GM23338 (cell line): ENCODE measurements around the gene RAB17. TPM values are rescaled to one million over a fixed set of nuclear protein-coding genes. Genes with fewer than 3 reads are reported as not detected.

ENCODE experiments used
- ATAC-seq: fragments of 200-7000 bp; cut with Tn5 transposase; 3 replicates; pipeline ENCODE4 v1.9.1; 2020
- DNase-seq: peaks from one replicate; pipeline ENCODE4 v3.0.0-alpha.2; 2015; ENCODE audit warnings: low spot score
- H2AFZ ChIP-seq: fragments of 200-600 bp; sonication (generic); 2 replicates; pipeline ENCODE4 v1.8.0; 2016; ENCODE audit warnings: antibody characterized with exemption, mild to moderate bottlenecking, moderate library complexity
- H3F3A ChIP-seq: fragments of 200-600 bp; sonication (generic); replicated peaks from 2 replicates; pipeline ENCODE4 v1.8.0; 2017; ENCODE audit warnings: antibody characterized with exemption, mixed run types, low read depth
- H3K27ac ChIP-seq: fragments of 200-600 bp; sonication (generic); 2 replicates; pipeline ENCODE4 v1.6.1; 2016; ENCODE audit warnings: low read depth
- H3K27me3 ChIP-seq: fragments of 200-600 bp; sonication (generic); 2 replicates; pipeline ENCODE4 v1.8.0; 2016; ENCODE audit warnings: mild to moderate bottlenecking, mixed run types, moderate library complexity; ENCODE audit not compliant: insufficient read depth
- H3K36me3 ChIP-seq: fragments of 200-600 bp; sonication (generic); 2 replicates; pipeline ENCODE4 v1.8.0; 2016; ENCODE audit warnings: mild to moderate bottlenecking; ENCODE audit not compliant: insufficient read depth
- H3K4me1 ChIP-seq: fragments of 200-600 bp; sonication (generic); 2 replicates; pipeline ENCODE4 v1.8.0; 2016; ENCODE audit warnings: mild to moderate bottlenecking, moderate library complexity; ENCODE audit not compliant: insufficient read depth
- H3K4me2 ChIP-seq: fragments of 200-600 bp; sonication (generic); 2 replicates; pipeline ENCODE4 v1.7.1; 2017; ENCODE audit warnings: mixed run types
- H3K4me3 ChIP-seq: fragments of 200-600 bp; sonication (generic); 2 replicates; pipeline ENCODE4 v1.6.1; 2016; ENCODE audit warnings: mixed run types
- H3K79me2 ChIP-seq: fragments of 200-600 bp; sonication (generic); replicated peaks from 2 replicates; pipeline ENCODE4 v1.8.0; 2017; ENCODE audit warnings: mild to moderate bottlenecking; ENCODE audit not compliant: insufficient read depth
- H3K9me2 ChIP-seq: fragments of 200-600 bp; sonication (generic); 2 replicates; pipeline ENCODE4 v1.8.0; 2017; ENCODE audit not compliant: insufficient read depth
- H4K20me1 ChIP-seq: fragments of 200-600 bp; sonication (generic); replicated peaks from 2 replicates; pipeline ENCODE4 v1.8.0; 2017; ENCODE audit warnings: mild to moderate bottlenecking; ENCODE audit not compliant: insufficient read depth
- H3K27ac Mint-ChIP-seq: 2 replicates; pipeline ENCODE4 v1.8.0; 2020; ENCODE audit warnings: inconsistent platforms, mild to moderate bottlenecking, moderate library complexity, mixed read lengths
- H3K27me3 Mint-ChIP-seq: 3 replicates; pipeline ENCODE4 v1.8.0; 2022; ENCODE audit warnings: low read depth, mild to moderate bottlenecking, moderate library complexity, mixed read lengths, inconsistent platforms; ENCODE audit not compliant: insufficient read depth, poor library complexity
- H3K36me3 Mint-ChIP-seq: 3 replicates; pipeline ENCODE4 v1.8.0; 2021; ENCODE audit warnings: low read depth, mild to moderate bottlenecking, inconsistent platforms, moderate library complexity, mixed read lengths
- H3K4me1 Mint-ChIP-seq: 3 replicates; pipeline ENCODE4 v1.8.0; 2020; ENCODE audit warnings: mild to moderate bottlenecking, inconsistent platforms, mixed read lengths
- H3K4me3 Mint-ChIP-seq: 3 replicates; pipeline ENCODE4 v1.8.0; 2021; ENCODE audit warnings: moderate library complexity, mild to moderate bottlenecking, inconsistent platforms, mixed read lengths
- H3K9me3 Mint-ChIP-seq: 3 replicates; pipeline ENCODE4 v1.8.0; 2020; ENCODE audit warnings: moderate library complexity, mild to moderate bottlenecking, inconsistent platforms, mixed read lengths
- EZH2 ChIP-seq: fragments of 200-600 bp; sonication (generic); IDR thresholded peaks from one replicate; pipeline ENCODE4 v1.8.0; 2017; ENCODE audit warnings: antibody characterized with exemption, mild to moderate bottlenecking, low read depth; ENCODE audit not compliant: unreplicated experiment
- STAT1 ChIP-seq: IDR thresholded peaks from one replicate; pipeline ENCODE4 v1.6.1; 2016; ENCODE audit warnings: antibody characterized with exemption; ENCODE audit not compliant: unreplicated experiment
- polyA plus RNA-seq: library from polyadenylated mRNA; unstranded; fragments of >200 nt; fragmentation: Nextera tagmentation; extraction: Ambion mirVana; gene quantifications from 2 replicates; pipeline ENCODE4 v1.2.1, GENCODE V29; 2016
- total RNA-seq: library from RNA; depleted of rRNA; stranded (reverse); fragments of >200 nt; shearing (Covaris generic); gene quantifications from 2 replicates; pipeline ENCODE4 v1.2.3, GENCODE V29; 2014
- TF ChIP-seq, protein P1 (sequence below): IDR thresholded peaks from 2 replicates; pipeline ENCODE4 v1.6.1; 2016; ENCODE audit warnings: antibody characterized with exemption
- TF ChIP-seq, protein P2 (sequence below): IDR thresholded peaks from one replicate; pipeline ENCODE4 v1.6.1; 2018; ENCODE audit warnings: antibody characterized with exemption; ENCODE audit not compliant: unreplicated experiment
- TF ChIP-seq, protein P3 (sequence below), 2 experiments: fragments of 200-600 bp in 1 of 2; sonication (generic) in 1 of 2; conservative IDR thresholded peaks; 2 replicates each; pipeline versions ENCODE4 v1.5.1 to v1.6.1; 2016 to 2017; ENCODE audit warnings: antibody characterized with exemption in 2 of 2, low read depth in 2 of 2, mild to moderate bottlenecking in 2 of 2, moderate library complexity in 1 of 2

RAB17 gene
- total and polyA plus RNA-seq, 2 experiments from 2014 or later, result 22.4 to 26.9 TPM

DNA sequence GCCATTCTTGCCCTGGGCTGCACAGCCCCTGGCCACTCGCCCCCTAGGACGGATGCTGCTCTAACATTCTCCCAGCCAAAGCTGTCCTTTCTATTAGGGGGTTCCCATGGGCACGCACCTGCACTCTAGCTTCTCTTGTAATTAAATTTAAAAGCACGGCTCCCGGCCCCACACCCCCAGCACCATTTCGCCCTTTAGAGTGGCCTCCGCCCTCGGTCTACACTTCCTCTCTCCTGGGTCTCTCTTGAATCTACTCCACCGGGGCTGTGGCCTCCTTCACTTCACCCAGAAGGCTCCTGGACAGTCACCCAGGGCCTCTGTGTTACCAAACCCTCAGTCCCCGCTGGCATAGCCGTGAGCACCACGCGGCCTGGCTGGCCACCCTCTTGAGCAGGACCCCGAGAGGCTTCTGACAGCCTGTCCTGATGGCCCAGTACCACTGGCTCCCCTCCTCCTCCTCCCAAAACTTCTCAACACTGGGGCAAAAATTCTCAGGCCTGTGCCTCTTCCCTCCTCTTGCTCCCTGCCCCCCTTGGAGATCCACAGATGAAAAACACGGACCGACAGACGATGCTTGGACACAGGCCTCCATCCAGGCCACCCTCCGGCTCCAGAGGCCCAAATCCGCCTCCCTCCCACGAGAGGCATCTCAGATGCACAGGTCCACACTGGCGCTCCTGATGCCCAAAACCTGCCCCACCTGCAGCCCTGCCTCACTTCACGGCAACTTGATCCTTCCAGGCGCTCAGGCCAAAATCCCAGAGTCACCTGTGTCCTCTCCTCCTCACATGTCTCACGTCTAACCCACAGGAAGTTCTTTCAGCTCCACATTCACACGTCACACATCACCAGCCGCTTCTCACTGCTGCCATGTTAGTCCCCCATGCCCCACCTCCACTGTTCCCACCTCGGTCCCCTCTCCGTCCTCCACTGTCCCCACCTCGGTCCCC is 6.9 kb upstream of the RAB17 start:
- Histone ChIP-seq H3K4me3 (no peak overlapping the region), H3K9me2 (no peaks in the 10 kb centered on the region), H3K36me3 (no peaks in the 10 kb centered on the region), H3F3A (0 out of 2 replicates have a peak, but pooled peaks cover 11% of the 10 kb centered on the region), H3K27me3 (no peaks in the 10 kb centered on the region), H3K4me1 (peaks cover 35% of the 10 kb centered on the region), H4K20me1 (no peaks in the 10 kb centered on the region), H3K4me2 (no peak overlapping the region; the same call in 1 of the 2 replicates), H3K27ac (no peak overlapping the region), H3K79me2 (no peaks in the 10 kb centered on the region), H2AFZ (no peak overlapping the region; the same call in 1 of the 2 replicates)
- H3K4me3 Mint-ChIP-seq, result no peak overlapping the region
- peaks cover 73% of the 10 kb centered on the region for H3K4me1 Mint-ChIP-seq
- ATAC-seq (no peak), DNase-seq (no peak)
- H3K9me3 Mint-ChIP-seq, result no peaks in the 10 kb centered on the region; the same call in 2 of the 3 replicates
- no peak overlapping the region for H3K27ac Mint-ChIP-seq
- H3K36me3 Mint-ChIP-seq, result peaks cover 3% of the 10 kb centered on the region; the same call in 1 of the 3 replicates
- H3K27me3 Mint-ChIP-seq, result peaks cover 19% of the 10 kb centered on the region
- TF ChIP-seq STAT1 (no peak), EZH2 (no peak)
- TF ChIP-seq, protein P1, sequence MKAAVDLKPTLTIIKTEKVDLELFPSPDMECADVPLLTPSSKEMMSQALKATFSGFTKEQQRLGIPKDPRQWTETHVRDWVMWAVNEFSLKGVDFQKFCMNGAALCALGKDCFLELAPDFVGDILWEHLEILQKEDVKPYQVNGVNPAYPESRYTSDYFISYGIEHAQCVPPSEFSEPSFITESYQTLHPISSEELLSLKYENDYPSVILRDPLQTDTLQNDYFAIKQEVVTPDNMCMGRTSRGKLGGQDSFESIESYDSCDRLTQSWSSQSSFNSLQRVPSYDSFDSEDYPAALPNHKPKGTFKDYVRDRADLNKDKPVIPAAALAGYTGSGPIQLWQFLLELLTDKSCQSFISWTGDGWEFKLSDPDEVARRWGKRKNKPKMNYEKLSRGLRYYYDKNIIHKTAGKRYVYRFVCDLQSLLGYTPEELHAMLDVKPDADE, result no peak
- TF ChIP-seq, protein P2, sequence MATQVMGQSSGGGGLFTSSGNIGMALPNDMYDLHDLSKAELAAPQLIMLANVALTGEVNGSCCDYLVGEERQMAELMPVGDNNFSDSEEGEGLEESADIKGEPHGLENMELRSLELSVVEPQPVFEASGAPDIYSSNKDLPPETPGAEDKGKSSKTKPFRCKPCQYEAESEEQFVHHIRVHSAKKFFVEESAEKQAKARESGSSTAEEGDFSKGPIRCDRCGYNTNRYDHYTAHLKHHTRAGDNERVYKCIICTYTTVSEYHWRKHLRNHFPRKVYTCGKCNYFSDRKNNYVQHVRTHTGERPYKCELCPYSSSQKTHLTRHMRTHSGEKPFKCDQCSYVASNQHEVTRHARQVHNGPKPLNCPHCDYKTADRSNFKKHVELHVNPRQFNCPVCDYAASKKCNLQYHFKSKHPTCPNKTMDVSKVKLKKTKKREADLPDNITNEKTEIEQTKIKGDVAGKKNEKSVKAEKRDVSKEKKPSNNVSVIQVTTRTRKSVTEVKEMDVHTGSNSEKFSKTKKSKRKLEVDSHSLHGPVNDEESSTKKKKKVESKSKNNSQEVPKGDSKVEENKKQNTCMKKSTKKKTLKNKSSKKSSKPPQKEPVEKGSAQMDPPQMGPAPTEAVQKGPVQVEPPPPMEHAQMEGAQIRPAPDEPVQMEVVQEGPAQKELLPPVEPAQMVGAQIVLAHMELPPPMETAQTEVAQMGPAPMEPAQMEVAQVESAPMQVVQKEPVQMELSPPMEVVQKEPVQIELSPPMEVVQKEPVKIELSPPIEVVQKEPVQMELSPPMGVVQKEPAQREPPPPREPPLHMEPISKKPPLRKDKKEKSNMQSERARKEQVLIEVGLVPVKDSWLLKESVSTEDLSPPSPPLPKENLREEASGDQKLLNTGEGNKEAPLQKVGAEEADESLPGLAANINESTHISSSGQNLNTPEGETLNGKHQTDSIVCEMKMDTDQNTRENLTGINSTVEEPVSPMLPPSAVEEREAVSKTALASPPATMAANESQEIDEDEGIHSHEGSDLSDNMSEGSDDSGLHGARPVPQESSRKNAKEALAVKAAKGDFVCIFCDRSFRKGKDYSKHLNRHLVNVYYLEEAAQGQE, result no peak
- TF ChIP-seq, protein P3, sequence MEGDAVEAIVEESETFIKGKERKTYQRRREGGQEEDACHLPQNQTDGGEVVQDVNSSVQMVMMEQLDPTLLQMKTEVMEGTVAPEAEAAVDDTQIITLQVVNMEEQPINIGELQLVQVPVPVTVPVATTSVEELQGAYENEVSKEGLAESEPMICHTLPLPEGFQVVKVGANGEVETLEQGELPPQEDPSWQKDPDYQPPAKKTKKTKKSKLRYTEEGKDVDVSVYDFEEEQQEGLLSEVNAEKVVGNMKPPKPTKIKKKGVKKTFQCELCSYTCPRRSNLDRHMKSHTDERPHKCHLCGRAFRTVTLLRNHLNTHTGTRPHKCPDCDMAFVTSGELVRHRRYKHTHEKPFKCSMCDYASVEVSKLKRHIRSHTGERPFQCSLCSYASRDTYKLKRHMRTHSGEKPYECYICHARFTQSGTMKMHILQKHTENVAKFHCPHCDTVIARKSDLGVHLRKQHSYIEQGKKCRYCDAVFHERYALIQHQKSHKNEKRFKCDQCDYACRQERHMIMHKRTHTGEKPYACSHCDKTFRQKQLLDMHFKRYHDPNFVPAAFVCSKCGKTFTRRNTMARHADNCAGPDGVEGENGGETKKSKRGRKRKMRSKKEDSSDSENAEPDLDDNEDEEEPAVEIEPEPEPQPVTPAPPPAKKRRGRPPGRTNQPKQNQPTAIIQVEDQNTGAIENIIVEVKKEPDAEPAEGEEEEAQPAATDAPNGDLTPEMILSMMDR (conservative IDR thresholded peaks at IDR 0.05; ENCODE audit: low read depth in 2 of 2), result no peak
